Fibroblast of lung (primary cell): Measurements from ENCODE around the gene IAPP.
"Not testable (repeated sequence)": the region's sequence is repeated elsewhere in the genome, so short reads cannot be mapped to it uniquely, and the experiment has no call there.

Source experiments
- EZH2 ChIP-seq: IDR thresholded peaks from 2 replicates; pipeline ENCODE4 v1.5.1; 2012; ENCODE audit warnings: low read length, control low read depth, mild to moderate bottlenecking; ENCODE audit errors: missing control alignments
- TF ChIP-seq, protein P1 (sequence below), 2 donors: IDR thresholded peaks in 1 of 2; conservative IDR thresholded peaks in 1 of 2; 1 replicate in 1 of 2; 2 replicates in 1 of 2; pipeline ENCODE4 v1.5.1; 2011 to 2012; ENCODE audit warnings: low read length in 2 of 2, control low read depth in 1 of 2, inconsistent platforms in 1 of 2, low read depth in 1 of 2, mild to moderate bottlenecking in 1 of 2

DNA sequence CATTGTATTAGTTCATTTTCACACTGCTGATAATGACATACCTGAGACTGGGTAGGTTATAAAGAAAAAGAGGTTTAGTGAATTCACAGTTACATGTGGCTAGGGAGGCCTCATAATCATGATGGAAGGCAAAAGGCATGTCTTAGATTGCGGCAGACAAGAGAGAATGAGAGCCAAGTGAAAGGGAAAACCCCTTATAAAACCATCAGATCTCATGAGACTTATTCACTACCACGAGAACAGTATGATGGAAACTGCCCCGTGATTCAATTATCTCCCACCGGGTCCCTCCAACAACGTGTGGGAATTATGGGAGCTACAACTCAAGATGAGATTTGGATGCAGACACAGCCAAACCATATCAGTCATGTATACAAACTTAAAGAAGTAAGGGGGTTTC lies 45.7 kb downstream of the IAPP start:
- TF ChIP-seq, protein P1, sequence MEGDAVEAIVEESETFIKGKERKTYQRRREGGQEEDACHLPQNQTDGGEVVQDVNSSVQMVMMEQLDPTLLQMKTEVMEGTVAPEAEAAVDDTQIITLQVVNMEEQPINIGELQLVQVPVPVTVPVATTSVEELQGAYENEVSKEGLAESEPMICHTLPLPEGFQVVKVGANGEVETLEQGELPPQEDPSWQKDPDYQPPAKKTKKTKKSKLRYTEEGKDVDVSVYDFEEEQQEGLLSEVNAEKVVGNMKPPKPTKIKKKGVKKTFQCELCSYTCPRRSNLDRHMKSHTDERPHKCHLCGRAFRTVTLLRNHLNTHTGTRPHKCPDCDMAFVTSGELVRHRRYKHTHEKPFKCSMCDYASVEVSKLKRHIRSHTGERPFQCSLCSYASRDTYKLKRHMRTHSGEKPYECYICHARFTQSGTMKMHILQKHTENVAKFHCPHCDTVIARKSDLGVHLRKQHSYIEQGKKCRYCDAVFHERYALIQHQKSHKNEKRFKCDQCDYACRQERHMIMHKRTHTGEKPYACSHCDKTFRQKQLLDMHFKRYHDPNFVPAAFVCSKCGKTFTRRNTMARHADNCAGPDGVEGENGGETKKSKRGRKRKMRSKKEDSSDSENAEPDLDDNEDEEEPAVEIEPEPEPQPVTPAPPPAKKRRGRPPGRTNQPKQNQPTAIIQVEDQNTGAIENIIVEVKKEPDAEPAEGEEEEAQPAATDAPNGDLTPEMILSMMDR (conservative IDR thresholded peaks at IDR 0.05 in 1 of 2, IDR thresholded peaks at IDR 0.05 in 1 of 2; ENCODE audit: low read depth in 1 of 2, low read length in 2 of 2) = not testable (repeated sequence)
- not testable (repeated sequence) for TF ChIP-seq EZH2
